Calu3 (cell line): ENCODE data around the gene DRC1. TPM values are rescaled to one million over a fixed set of nuclear protein-coding genes. Genes with fewer than 3 reads are reported as not detected.

Experiments
- BruUV-seq: library from RNA; stranded (reverse); fragments of 400-500 nt; replicated peaks from 2 replicates; lab custom pipeline; 2021; lab: Mats Ljungman, UMichigan
- CTCF ChIA-PET: fragments of 300-600 bp; sonication (Branson Sonifier 250); formaldehyde crosslinking; loops from one replicate; lab custom pipeline; 2022; ENCODE audit warnings: antibody characterized with exemption; lab: Charles Lee
- DNase-seq: peaks from one replicate; pipeline ENCODE4 v3.0.0; 2022
- H3K27ac Mint-ChIP-seq: one replicate; pipeline ENCODE4 v1.8.0; 2022; ENCODE audit warnings: mixed read lengths; ENCODE audit not compliant: unreplicated experiment
- H3K27me3 Mint-ChIP-seq: one replicate; pipeline ENCODE4 v1.8.0; 2022; ENCODE audit warnings: mixed read lengths; ENCODE audit not compliant: unreplicated experiment
- H3K36me3 Mint-ChIP-seq: one replicate; pipeline ENCODE4 v1.8.0; 2022; ENCODE audit warnings: mild to moderate bottlenecking, moderate library complexity, mixed read lengths; ENCODE audit not compliant: insufficient read depth, unreplicated experiment
- H3K4me1 Mint-ChIP-seq: one replicate; pipeline ENCODE4 v1.8.0; 2022; ENCODE audit warnings: mild to moderate bottlenecking, low read depth, mixed read lengths; ENCODE audit not compliant: unreplicated experiment
- H3K4me3 Mint-ChIP-seq: one replicate; pipeline ENCODE4 v1.8.0; 2022; ENCODE audit warnings: mild to moderate bottlenecking, low read depth, moderate library complexity, mixed read lengths; ENCODE audit not compliant: unreplicated experiment
- H3K9me3 Mint-ChIP-seq: one replicate; pipeline ENCODE4 v1.8.0; 2022; ENCODE audit warnings: low read depth, mixed read lengths; ENCODE audit not compliant: unreplicated experiment
- intact Hi-C: fragments of 100-400 bp; cut with micrococcal nuclease; formaldehyde crosslinking; loops from one replicate; pipeline ENCODE4 v1.10.0; 2022; ENCODE audit not compliant: unreplicated experiment
- total RNA-seq: library from RNA; stranded (reverse); gene quantifications from 2 replicates; pipeline ENCODE4 v1.2.3, GENCODE V29; 2022
- TF ChIP-seq, protein P1 (sequence below): fragments of 200-600 bp; IDR thresholded peaks from one replicate; pipeline ENCODE4 v1.8.0; 2022; ENCODE audit warnings: antibody characterized with exemption; ENCODE audit not compliant: unreplicated experiment

The DRC1 gene
- total RNA-seq, 1 experiment from 2014 or later = not detected

DNA sequence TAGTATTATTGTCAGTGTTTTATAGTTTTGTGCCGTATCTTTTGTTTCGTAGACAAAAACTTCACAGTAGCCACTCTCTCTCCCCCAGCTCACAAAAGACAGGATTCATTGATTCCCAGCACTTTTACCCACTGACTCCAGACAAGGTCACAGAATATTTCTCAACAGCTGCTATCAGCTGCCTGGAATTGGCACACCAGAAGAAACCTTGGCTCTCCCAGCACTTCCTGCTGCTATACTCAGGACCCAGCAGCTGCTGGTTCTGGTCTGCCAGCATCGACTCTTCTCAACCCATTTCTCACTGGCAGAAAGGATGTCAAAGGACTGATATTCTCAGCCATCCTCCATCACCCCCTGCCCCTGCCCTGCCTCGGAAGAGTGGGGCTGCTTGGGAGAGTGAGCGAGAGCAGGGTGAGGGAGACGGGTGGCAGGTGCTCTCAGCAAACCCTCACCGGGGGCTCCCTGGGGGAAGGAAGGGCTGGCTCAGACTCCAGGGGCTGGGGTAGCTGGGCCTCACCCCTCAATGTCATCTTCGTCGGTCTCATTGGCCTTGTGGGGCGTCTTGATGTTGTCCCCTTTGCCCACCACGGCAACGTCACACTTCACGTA lies 82.3 kb downstream of the DRC1 start:
- Mint-ChIP-seq H3K27me3 (peaks cover 51% of the 10 kb centered on the region), H3K36me3 (no peaks in the 10 kb centered on the region), H3K4me1 (no peaks in the 10 kb centered on the region), H3K9me3 (no peaks in the 10 kb centered on the region), H3K27ac (no peak overlapping the region), H3K4me3 (no peak overlapping the region)
- intact Hi-C loops = no loop called here
- CTCF ChIA-PET = no interaction called here
- no peak for DNase-seq
- TF ChIP-seq, protein P1, sequence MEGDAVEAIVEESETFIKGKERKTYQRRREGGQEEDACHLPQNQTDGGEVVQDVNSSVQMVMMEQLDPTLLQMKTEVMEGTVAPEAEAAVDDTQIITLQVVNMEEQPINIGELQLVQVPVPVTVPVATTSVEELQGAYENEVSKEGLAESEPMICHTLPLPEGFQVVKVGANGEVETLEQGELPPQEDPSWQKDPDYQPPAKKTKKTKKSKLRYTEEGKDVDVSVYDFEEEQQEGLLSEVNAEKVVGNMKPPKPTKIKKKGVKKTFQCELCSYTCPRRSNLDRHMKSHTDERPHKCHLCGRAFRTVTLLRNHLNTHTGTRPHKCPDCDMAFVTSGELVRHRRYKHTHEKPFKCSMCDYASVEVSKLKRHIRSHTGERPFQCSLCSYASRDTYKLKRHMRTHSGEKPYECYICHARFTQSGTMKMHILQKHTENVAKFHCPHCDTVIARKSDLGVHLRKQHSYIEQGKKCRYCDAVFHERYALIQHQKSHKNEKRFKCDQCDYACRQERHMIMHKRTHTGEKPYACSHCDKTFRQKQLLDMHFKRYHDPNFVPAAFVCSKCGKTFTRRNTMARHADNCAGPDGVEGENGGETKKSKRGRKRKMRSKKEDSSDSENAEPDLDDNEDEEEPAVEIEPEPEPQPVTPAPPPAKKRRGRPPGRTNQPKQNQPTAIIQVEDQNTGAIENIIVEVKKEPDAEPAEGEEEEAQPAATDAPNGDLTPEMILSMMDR = no peak
- BruUV-seq = no TSS peak

DNA sequence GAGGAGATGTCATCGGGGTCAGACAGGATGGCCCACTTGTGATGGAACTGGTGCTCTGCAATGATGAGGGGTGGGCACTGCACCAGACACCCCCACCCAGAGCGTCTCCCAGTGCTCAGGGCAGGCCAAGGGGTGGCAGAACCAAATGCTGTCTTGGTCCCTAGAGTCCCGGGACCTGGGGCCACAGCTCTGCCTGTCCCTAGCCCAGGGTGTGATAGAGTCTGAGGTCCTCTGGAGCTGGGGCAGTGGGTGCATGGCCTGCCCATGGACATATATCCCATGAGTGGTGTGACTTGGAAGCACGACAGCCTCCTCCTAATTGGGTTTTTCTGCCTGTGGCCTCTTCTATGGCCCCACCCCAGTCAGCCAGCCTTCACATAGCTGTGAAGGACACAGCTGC lies 82.9 kb downstream of the DRC1 start:
- H3K36me3 Mint-ChIP-seq = no peaks in the 10 kb centered on the region
- BruUV-seq = no TSS peak
- peaks cover 51% of the 10 kb centered on the region for H3K27me3 Mint-ChIP-seq
- H3K27ac Mint-ChIP-seq = no peak overlapping the region
- DNase-seq = no peak
- TF ChIP-seq, protein P1 = no peak
- no peaks in the 10 kb centered on the region for H3K4me1 Mint-ChIP-seq
- no peak overlapping the region for H3K4me3 Mint-ChIP-seq
- intact Hi-C loops = no loop called here
- CTCF ChIA-PET = no interaction called here
- H3K9me3 Mint-ChIP-seq = no peaks in the 10 kb centered on the region

DNA sequence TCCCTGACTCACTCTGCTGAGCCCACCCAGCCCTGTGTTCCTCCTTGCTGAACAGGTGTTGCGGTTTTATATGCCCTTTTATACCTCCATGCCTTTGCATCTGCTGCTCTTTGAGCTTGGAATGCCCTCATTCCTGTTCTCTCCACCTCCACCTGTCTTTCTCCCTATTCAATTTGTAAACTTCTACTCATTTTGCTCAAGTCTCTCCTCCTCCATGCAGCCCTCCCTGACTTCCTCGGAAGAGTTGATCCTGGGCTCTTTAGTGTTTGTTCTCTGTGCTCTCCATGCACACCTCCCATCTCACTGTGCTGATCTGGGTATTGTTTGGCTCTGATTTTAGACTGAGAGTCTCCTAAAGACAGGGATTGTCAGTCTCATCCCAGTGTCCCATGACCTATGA lies 83.4 kb downstream of the DRC1 start:
- H3K36me3 Mint-ChIP-seq = no peaks in the 10 kb centered on the region
- intact Hi-C loops = no loop called here
- CTCF ChIA-PET = no interaction called here

DNA sequence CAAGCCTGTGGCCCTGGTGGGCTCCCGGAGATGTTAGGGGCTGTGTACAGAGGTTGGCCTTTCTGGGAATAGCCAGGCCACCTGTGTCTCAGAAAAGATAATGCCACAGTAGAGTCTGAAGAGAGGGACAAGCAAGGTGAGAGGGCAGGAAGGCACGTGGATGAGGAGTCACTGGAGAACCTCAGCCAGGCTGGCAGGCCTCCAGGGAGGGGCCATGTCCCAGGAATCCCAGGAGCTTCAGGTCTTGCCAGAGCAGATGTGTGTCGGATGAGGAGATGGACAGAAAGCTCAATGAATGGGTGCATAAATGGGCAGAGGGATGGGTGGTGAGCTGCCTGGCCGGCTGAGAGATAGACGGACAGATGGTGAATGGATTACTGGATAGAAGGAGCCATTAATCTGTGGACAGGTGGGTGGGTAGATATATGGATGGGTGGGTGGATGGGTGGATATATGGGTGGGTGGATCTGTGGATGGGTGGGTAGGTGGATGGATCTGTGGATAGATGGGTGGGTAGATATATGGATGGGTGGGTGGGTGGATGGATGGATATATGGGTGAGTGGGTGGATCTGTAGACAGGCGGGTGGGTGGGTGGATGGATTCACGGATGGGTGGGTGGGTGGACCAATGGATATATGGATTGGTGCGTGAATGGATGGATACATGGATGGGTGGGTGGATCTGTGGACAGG lies 84.2 kb downstream of the DRC1 start:
- CTCF ChIA-PET = no interaction called here
- no peak overlapping the region for H3K4me3 Mint-ChIP-seq
- TF ChIP-seq, protein P1 = no peak

More for the DNA sequence above, 83.4 kb downstream of the DRC1 start:
- H3K27ac Mint-ChIP-seq = no peak overlapping the region
- no peak for DNase-seq
- peaks cover 51% of the 10 kb centered on the region for H3K27me3 Mint-ChIP-seq
- H3K9me3 Mint-ChIP-seq = no peaks in the 10 kb centered on the region
- BruUV-seq = no TSS peak
- H3K4me3 Mint-ChIP-seq = no peak overlapping the region
- TF ChIP-seq, protein P1 = no peak
- no peaks in the 10 kb centered on the region for H3K4me1 Mint-ChIP-seq

More for the DNA sequence above, 84.2 kb downstream of the DRC1 start:
- Mint-ChIP-seq H3K27ac (no peak overlapping the region), H3K4me1 (no peaks in the 10 kb centered on the region), H3K9me3 (no peaks in the 10 kb centered on the region), H3K27me3 (peaks cover 51% of the 10 kb centered on the region), H3K36me3 (no peaks in the 10 kb centered on the region)
- no peak for DNase-seq
- intact Hi-C loops = no loop called here
- BruUV-seq = no TSS peak
